K562 (cell line): ENCODE results near the gene KPNA1. TPM values are rescaled to one million over a fixed set of nuclear protein-coding genes. Genes with fewer than 3 reads are reported as not detected.

Source experiments
- BCOR ChIP-seq: fragments of 450-650 bp; IDR thresholded peaks from 2 replicates; pipeline ENCODE4 v1.6.1; 2016
- BHLHE40 ChIP-seq: IDR thresholded peaks from 2 replicates; pipeline ENCODE4 v1.6.1; 2011; ENCODE audit warnings: low read length, improper control_type of control experiment
- C11orf30 ChIP-seq: fragments of 450-650 bp; IDR thresholded peaks from 2 replicates; pipeline ENCODE4 v1.6.1; 2016; ENCODE audit warnings: low read depth, mild to moderate bottlenecking
- CBX1 ChIP-seq: sonication (generic); IDR thresholded peaks from 2 replicates; pipeline ENCODE4 v1.6.1; 2016; ENCODE audit warnings: antibody characterized with exemption, low read depth, mild to moderate bottlenecking
- CREB3L1 ChIP-seq: fragments of 450-650 bp; IDR thresholded peaks from 2 replicates; pipeline ENCODE4 v1.6.1; 2014; ENCODE audit warnings: low read depth, mild to moderate bottlenecking, moderate library complexity, borderline replicate concordance
- ETV5 ChIP-seq: sonication (generic); formaldehyde crosslinking; IDR thresholded peaks from 2 replicates; pipeline ENCODE4 v1.4.0; 2020; ENCODE audit warnings: low read depth, mild to moderate bottlenecking, missing genetic modification reagents
- FOXO4 ChIP-seq: fragments of 450-650 bp; formaldehyde crosslinking; IDR thresholded peaks from 2 replicates; pipeline ENCODE4 v1.4.0; 2020; ENCODE audit warnings: mild to moderate bottlenecking, moderate library complexity
- FUS ChIP-seq: fragments of 200-400 bp; formaldehyde crosslinking; optimal IDR thresholded peaks from 2 replicates; pipeline ENCODE3; 2017; ENCODE audit warnings: low read depth, low read length
- GTF2E2 ChIP-seq: fragments of 200-800 bp; sonication (Bioruptor generic); IDR thresholded peaks from 2 replicates; pipeline ENCODE4 v1.6.1; 2016; ENCODE audit warnings: missing genetic modification characterization, missing compliant biosample characterization
- GTF2F1 ChIP-seq: IDR thresholded peaks from 2 replicates; pipeline ENCODE4 v1.6.1; 2011; ENCODE audit warnings: low read depth, low read length, improper control_type of control experiment
- MTA2 ChIP-seq: fragments of 450-650 bp; IDR thresholded peaks from 2 replicates; pipeline ENCODE4 v1.6.1; 2016; ENCODE audit warnings: low read depth
- NBN ChIP-seq: fragments of 450-650 bp; IDR thresholded peaks from 2 replicates; pipeline ENCODE4 v1.6.1; 2016; ENCODE audit warnings: low read depth, mild to moderate bottlenecking
- NCOA2 ChIP-seq, 2 experiments: fragments of 450-650 bp; IDR thresholded peaks; 2 replicates each; pipeline ENCODE4 v1.6.1; 2018; ENCODE audit warnings: mild to moderate bottlenecking in 2 of 2, moderate library complexity in 1 of 2; ENCODE audit not compliant: partially characterized antibody in 2 of 2
- POLR2G ChIP-seq: fragments of 200-400 bp; formaldehyde crosslinking; IDR thresholded peaks from 2 replicates; pipeline ENCODE4 v1.6.1; 2017; ENCODE audit warnings: low read depth, mild to moderate bottlenecking, antibody characterized with exemption, low read length, moderate library complexity
- RUNX1 ChIP-seq: sonication (generic); IDR thresholded peaks from 2 replicates; pipeline ENCODE4 v1.6.1; 2016; ENCODE audit warnings: antibody characterized with exemption, low read depth
- SP2 ChIP-seq: IDR thresholded peaks from 2 replicates; pipeline ENCODE4 v1.6.1; 2011; ENCODE audit warnings: mild to moderate bottlenecking, low read depth, low read length, moderate library complexity; ENCODE audit not compliant: poor library complexity, severe bottlenecking; ENCODE audit errors: extremely low read depth
- SRSF9 ChIP-seq: fragments of 200-400 bp; formaldehyde crosslinking; IDR thresholded peaks from 2 replicates; pipeline ENCODE4 v1.6.1; 2017; ENCODE audit warnings: low read depth, low read length, borderline replicate concordance
- TFAP4 ChIP-seq: sonication (generic); formaldehyde crosslinking; IDR thresholded peaks from 2 replicates; pipeline ENCODE4 v1.8.0; 2022; ENCODE audit warnings: missing genetic modification reagents, mild to moderate bottlenecking, moderate library complexity, borderline replicate concordance
- TFE3 ChIP-seq: fragments of 450-650 bp; formaldehyde crosslinking; IDR thresholded peaks from 2 replicates; pipeline ENCODE4 v1.4.0; 2020; ENCODE audit warnings: mild to moderate bottlenecking, mixed read lengths
- ZNF644 ChIP-seq: fragments of 200-800 bp; sonication (Bioruptor generic); IDR thresholded peaks from 2 replicates; pipeline ENCODE4 v1.6.1; 2016; ENCODE audit warnings: low read depth, missing genetic modification characterization, missing compliant biosample characterization
- ZNF717 ChIP-seq: fragments of 250-450 bp; sonication (Bioruptor Pico); IDR thresholded peaks from 2 replicates; pipeline ENCODE4 v1.5.0; 2021
- ZNF780A ChIP-seq: fragments of 250-450 bp; sonication (Bioruptor Pico); IDR thresholded peaks from 2 replicates; pipeline ENCODE4 v1.5.0; 2021; ENCODE audit warnings: mild to moderate bottlenecking
- polyA plus RNA-seq, 8 experiments: library from polyadenylated mRNA; depleted of rRNA in 4 of 8; stranded (reverse) in 5 of 8; unstranded in 3 of 8; fragments of >200 nt; fragmentation: Nextera tagmentation in 2 of 8; fragmentation: Illumina TruSeq in 1 of 8; extraction: Ambion mirVana in 2 of 8; extraction: Trizol in 1 of 8; gene quantifications; 2 replicates each; pipeline versions ENCODE4 v1.2.1 to v1.2.3, GENCODE V29; 2011 to 2014; ENCODE audit warnings: inconsistent platforms in 1 of 8, missing spikeins in 1 of 8
- total RNA-seq, 7 experiments: library from RNA; depleted of rRNA in 6 of 7; stranded (reverse); fragments of >200 nt in 6 of 7; fragmentation: Illumina TruSeq in 2 of 7; extraction: Trizol in 2 of 7; gene quantifications; 2 replicates each; pipeline versions ENCODE4 v1.2.1 to v1.2.3, GENCODE V29; 2011 to 2021; ENCODE audit warnings: low replicate concordance in 1 of 7

Gene KPNA1
- total and polyA plus RNA-seq, 9 of the 15 experiments (the other 6 are each of a cell fraction or from before 2014, with no cell fraction given) = 9.3 to 53.8 (median 33.5) TPM

- no peak for TF ChIP-seq TFE3
- no peak for TF ChIP-seq MTA2
- no peak for TF ChIP-seq ZNF644
- no peak for TF ChIP-seq BCOR
- peak; percentile 79 for TF ChIP-seq POLR2G
- TF ChIP-seq GTF2E2 (tag) = peak; percentile 74
- no peak for TF ChIP-seq ZNF717 (CRISPR knock-in tag)
- TF ChIP-seq GTF2F1 = no peak
- TF ChIP-seq CBX1 = no peak; the same call in 1 of the 2 replicates
- TF ChIP-seq FUS = no peak
- peak; percentile 23 for TF ChIP-seq SP2
- no peak for TF ChIP-seq NCOA2 (IDR thresholded peaks at IDR 0.05; ENCODE audit: partially characterized antibody in 2 of 2)
- TF ChIP-seq C11orf30 = no peak; the same call in none of the 2 replicates
- no peak for TF ChIP-seq ZNF780A
- no peak; the same call in 1 of the 2 replicates for TF ChIP-seq BHLHE40
- TF ChIP-seq TFAP4 = peak; percentile 51; the same call in 1 of the 2 replicates
- TF ChIP-seq SRSF9 = no peak
- TF ChIP-seq ETV5 (CRISPR knock-in tag) = peak; percentile 76
- TF ChIP-seq CREB3L1 = peak; percentile 82; the same call in 1 of the 2 replicates
- no peak for TF ChIP-seq FOXO4
- no peak for TF ChIP-seq RUNX1
- no peak for TF ChIP-seq NBN
These were observed 98.7 kb downstream of the KPNA1 start, which contains the start of gene WDR5B (continued) for GRCh38 chr3:122415762-122416654.
